ENCODE measurements around the gene NAP1L4. TPM values are rescaled to one million over a fixed set of nuclear protein-coding genes. Genes with fewer than 3 reads are reported as not detected.

NAP1L4 gene
- total and polyA plus RNA-seq, 2 of the 8 experiments (the other 6 are each of a cell fraction or from before 2014, with no cell fraction given): 75.8 to 194 TPM

- Histone ChIP-seq H3K79me2 (ENCODE audit: control insufficient read depth in 1 of 2, insufficient read depth in 2 of 2, low read length in 2 of 2) (no peaks in the 10 kb centered on the region), H2BK15ac (ENCODE audit: low read length) (no peak overlapping the region), H3K4ac (replicated peaks; ENCODE audit: insufficient read length, low read depth, low read length) (no peak overlapping the region), H3K27me3 (replicated peaks in 1 of 4; ENCODE audit: control insufficient read depth in 3 of 4, extremely low read depth in 1 of 4, insufficient read depth in 3 of 4, low read length in 3 of 4) (no peaks in the 10 kb centered on the region), H3K9me3 (ENCODE audit: insufficient read depth in 2 of 2, low read depth in 1 of 2, low read length in 1 of 2) (no peaks in the 10 kb centered on the region), H4K20me1 (replicated peaks in 1 of 2; ENCODE audit: control insufficient read depth in 1 of 2, insufficient read depth in 2 of 2, low read length in 2 of 2) (peaks cover 0 to 1% of the 10 kb centered on the region in 2 experiments), H4K91ac (replicated peaks; ENCODE audit: insufficient read length, low read length) (no peak overlapping the region), H2AK5ac (ENCODE audit: low read depth, low read length) (no peak overlapping the region), H3K23me2 (ENCODE audit: low read depth, low read length) (no peaks in the 10 kb centered on the region), H3K27ac (ENCODE audit: low read depth, low read length) (no peak overlapping the region), H3K36me3 (ENCODE audit: control insufficient read depth in 2 of 4, insufficient read depth in 4 of 4, low read length in 3 of 4) (no peaks in the 10 kb centered on the region), H3K79me1 (ENCODE audit: low read depth, low read length) (no peaks in the 10 kb centered on the region), H3K9ac (replicated peaks in 1 of 4; ENCODE audit: extremely low read depth in 1 of 4, low read depth in 3 of 4, low read length in 3 of 4) (no peak overlapping the region), H2BK12ac (ENCODE audit: low read depth, low read length) (no peak overlapping the region), H4K5ac (ENCODE audit: insufficient read length, low read depth, low read length) (no peak overlapping the region), H3K56ac (replicated peaks; ENCODE audit: insufficient read length, low read depth, low read length) (no peak overlapping the region), H2BK120ac (replicated peaks; ENCODE audit: low read depth, low read length) (no peak overlapping the region), H2BK5ac (ENCODE audit: low read depth, low read length) (no peak overlapping the region), H2AFZ (ENCODE audit: low read length) (no peak overlapping the region), H2BK20ac (ENCODE audit: low read length) (no peak overlapping the region), H3K4me3 (ENCODE audit: extremely low read depth in 1 of 4, insufficient read depth in 2 of 4, low read depth in 3 of 4, low read length in 4 of 4) (no peak overlapping the region), H3K4me1 (replicated peaks in 1 of 4; ENCODE audit: control insufficient read depth in 3 of 4, insufficient read depth in 4 of 4, low read length in 3 of 4) (peaks cover 0 to 17% (median 8%) of the 10 kb centered on the region in 4 experiments; a peak in 4 of 7 replicates), H3K4me2 (ENCODE audit: insufficient read depth in 1 of 2, low read depth in 2 of 2, low read length in 2 of 2) (no peak overlapping the region), H4K8ac (ENCODE audit: extremely low read depth, insufficient read depth, low read length) (no peak overlapping the region), H3K14ac (ENCODE audit: insufficient read length) (no peak overlapping the region), H3K23ac (ENCODE audit: insufficient read length) (no peak overlapping the region), H3K18ac (ENCODE audit: extremely low read depth, low read length) (no peak overlapping the region)
- ChIA-PET POLR2A (ENCODE audit: partially characterized antibody) (interaction anchor here (1.0 to 1.2 kb wide), 2 partner anchors 11 to 13 kb away, joined by 3 to 5 read pairs; no protein-coding TSS in a partner anchor), CTCF (ENCODE audit: partially characterized antibody) (interaction anchor here (1.0 to 4.2 kb wide), 5 partner anchors 9 to 731 kb away, joined by 3 to 18 read pairs (median 4); no protein-coding TSS in a partner anchor)
- DNase-seq (ENCODE audit: low read depth in 1 of 2, low spot score in 2 of 2) (no peak), FAIRE-seq (no peak)
- 93% methylated on average over 13 of the region's 16 CpGs; no CpG with 5 or more reads in 1 of the 2 experiments for WGBS, 2 experiments (ENCODE audit: extremely low coverage in 1 of 2, insufficient coverage in 1 of 2, insufficient read length in 1 of 2, insufficient replicate concordance in 2 of 2, low coverage in 1 of 2, low lambda C conversion rate in 2 of 2, missing lambda C conversion rate in 1 of 2)
- TF ChIP-seq BCL11A (IDR thresholded peaks at IDR 0.05; ENCODE audit: low read depth in 2 of 2, low read length in 2 of 2) (no peak), RNF2 (IDR thresholded peaks at IDR 0.05; ENCODE audit: borderline replicate concordance, low read depth, low read length, missing control alignments, poor library complexity, severe bottlenecking) (no peak), RAD21 (IDR thresholded peaks at IDR 0.05 in 1 of 2, conservative IDR thresholded peaks at IDR 0.05 in 1 of 2; ENCODE audit: low read depth in 2 of 2, low read length in 2 of 2) (no peak), SIRT6 (IDR thresholded peaks at IDR 0.05; ENCODE audit: low read length) (no peak), SP4 (IDR thresholded peaks at IDR 0.05; ENCODE audit: low read length) (no peak), MAFK (IDR thresholded peaks at IDR 0.05; ENCODE audit: low read depth, low read length) (no peak), ZNF274 (IDR thresholded peaks at IDR 0.05; ENCODE audit: borderline replicate concordance, extremely low read depth, low read length) (no peak), SAP30 (IDR thresholded peaks at IDR 0.05; ENCODE audit: insufficient read depth, insufficient replicate concordance, low read length) (no peak), EZH2 (IDR thresholded peaks at IDR 0.05; ENCODE audit: low read depth, low read length, severe bottlenecking) (no peak), KDM4A (IDR thresholded peaks at IDR 0.05; ENCODE audit: low read depth, low read length, severe bottlenecking) (no peak), GABPA (IDR thresholded peaks at IDR 0.05; ENCODE audit: borderline replicate concordance, insufficient read depth, low read length) (no peak)
Measured at GRCh38 chr11:2916892-2917645, 75.1 kb downstream of the NAP1L4 start.

Measured in H1 (cell line).